Neural crest cell (in vitro differentiated cells): ENCODE results near the gene PARP9. TPM values are rescaled to one million over a fixed set of nuclear protein-coding genes. Genes with fewer than 3 reads are reported as not detected.

Experiments
- DNase-seq: peaks from one replicate; pipeline ENCODE4 v3.0.0; 2021; ENCODE audit warnings: low read depth, mixed read lengths, low spot score
- H3K27ac Mint-ChIP-seq: one replicate; pipeline ENCODE4 v1.8.0; 2021; ENCODE audit warnings: mild to moderate bottlenecking, mixed read lengths; ENCODE audit not compliant: unreplicated experiment
- H3K27me3 Mint-ChIP-seq: 2 replicates; pipeline ENCODE4 v1.8.0; 2021; ENCODE audit warnings: low read depth, mild to moderate bottlenecking, mixed read lengths
- H3K36me3 Mint-ChIP-seq: 2 replicates; pipeline ENCODE4 v1.8.0; 2021; ENCODE audit warnings: low read depth, mild to moderate bottlenecking, mixed read lengths
- H3K4me1 Mint-ChIP-seq: 2 replicates; pipeline ENCODE4 v1.8.0; 2021; ENCODE audit warnings: mixed read lengths
- H3K4me3 Mint-ChIP-seq: one replicate; pipeline ENCODE4 v1.8.0; 2021; ENCODE audit warnings: mild to moderate bottlenecking, mixed read lengths
- H3K9me3 Mint-ChIP-seq: 2 replicates; pipeline ENCODE4 v1.8.0; 2021; ENCODE audit warnings: mixed read lengths
- total RNA-seq: library from RNA; stranded (reverse); gene quantifications from 2 replicates; pipeline ENCODE4 v1.2.1, GENCODE V29; 2021
- TF ChIP-seq, protein P1 (sequence below): fragments of 200-600 bp; sonication (generic); conservative IDR thresholded peaks from 2 replicates; pipeline ENCODE4 v1.5.0; 2021; ENCODE audit warnings: antibody characterized with exemption, mild to moderate bottlenecking

PARP9 gene
- total RNA-seq, 1 donor from 2014 or later: 3.0 TPM

DNA sequence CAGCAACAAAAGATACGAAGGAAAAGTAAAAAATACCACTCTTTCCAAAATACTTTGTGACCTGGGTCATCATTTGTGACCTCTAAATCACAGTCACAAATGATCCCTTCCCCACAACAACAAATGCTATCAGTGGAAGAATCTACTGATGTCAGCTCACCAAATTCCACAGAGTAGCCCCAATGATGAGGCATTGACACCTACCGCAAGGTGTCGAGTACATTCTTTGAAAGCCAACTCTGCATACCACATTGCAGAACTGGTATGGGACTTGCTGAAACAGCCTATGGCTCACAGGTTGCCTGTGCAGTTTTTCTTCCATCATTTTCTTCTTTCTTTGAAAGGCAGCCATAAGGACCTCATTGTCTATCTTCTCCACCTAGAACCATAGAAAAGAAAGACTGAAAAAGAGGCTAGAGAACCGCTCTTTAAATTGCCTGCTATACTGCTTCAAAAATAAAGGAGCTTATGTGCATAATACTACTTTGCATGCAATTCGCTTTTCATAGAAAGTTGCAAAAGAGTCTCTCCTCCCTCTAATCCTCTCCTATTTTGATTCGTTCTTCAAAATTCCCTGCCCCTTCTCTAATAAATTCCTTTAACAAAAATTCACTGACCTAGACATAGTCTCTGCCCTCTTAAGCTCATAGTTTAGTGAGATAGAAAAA lies 28.0 kb downstream of the PARP9 start:
- no peaks in the 10 kb centered on the region for H3K9me3 Mint-ChIP-seq
- no peak overlapping the region for H3K4me3 Mint-ChIP-seq
- no peaks in the 10 kb centered on the region for H3K36me3 Mint-ChIP-seq
- no peak overlapping the region for H3K27ac Mint-ChIP-seq
- H3K4me1 Mint-ChIP-seq: no peaks in the 10 kb centered on the region
- peaks cover 8% of the 10 kb centered on the region for H3K27me3 Mint-ChIP-seq
- TF ChIP-seq, protein P1, sequence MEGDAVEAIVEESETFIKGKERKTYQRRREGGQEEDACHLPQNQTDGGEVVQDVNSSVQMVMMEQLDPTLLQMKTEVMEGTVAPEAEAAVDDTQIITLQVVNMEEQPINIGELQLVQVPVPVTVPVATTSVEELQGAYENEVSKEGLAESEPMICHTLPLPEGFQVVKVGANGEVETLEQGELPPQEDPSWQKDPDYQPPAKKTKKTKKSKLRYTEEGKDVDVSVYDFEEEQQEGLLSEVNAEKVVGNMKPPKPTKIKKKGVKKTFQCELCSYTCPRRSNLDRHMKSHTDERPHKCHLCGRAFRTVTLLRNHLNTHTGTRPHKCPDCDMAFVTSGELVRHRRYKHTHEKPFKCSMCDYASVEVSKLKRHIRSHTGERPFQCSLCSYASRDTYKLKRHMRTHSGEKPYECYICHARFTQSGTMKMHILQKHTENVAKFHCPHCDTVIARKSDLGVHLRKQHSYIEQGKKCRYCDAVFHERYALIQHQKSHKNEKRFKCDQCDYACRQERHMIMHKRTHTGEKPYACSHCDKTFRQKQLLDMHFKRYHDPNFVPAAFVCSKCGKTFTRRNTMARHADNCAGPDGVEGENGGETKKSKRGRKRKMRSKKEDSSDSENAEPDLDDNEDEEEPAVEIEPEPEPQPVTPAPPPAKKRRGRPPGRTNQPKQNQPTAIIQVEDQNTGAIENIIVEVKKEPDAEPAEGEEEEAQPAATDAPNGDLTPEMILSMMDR: no peak
- no peak for DNase-seq

DNA sequence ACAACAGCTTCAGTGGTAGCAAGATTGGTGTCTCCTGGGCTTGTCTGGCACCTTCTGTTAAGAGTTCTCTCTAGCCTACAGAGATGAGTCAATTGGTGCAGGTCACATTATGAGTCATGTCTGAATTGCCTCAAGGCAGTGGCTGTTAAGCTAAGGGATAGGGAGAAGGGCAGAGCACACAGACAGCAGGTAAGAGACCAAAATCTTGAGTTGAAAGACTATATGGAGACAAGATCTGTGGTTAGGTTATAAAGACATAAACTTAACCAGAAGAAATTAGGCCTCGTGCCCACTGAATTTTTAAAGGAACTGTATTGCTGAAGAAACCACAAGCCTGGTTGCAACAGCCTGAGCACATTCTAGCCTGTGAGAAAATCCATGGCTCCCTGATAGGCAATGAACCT lies 30.2 kb downstream of the PARP9 start:
- Mint-ChIP-seq H3K36me3 (no peaks in the 10 kb centered on the region), H3K9me3 (no peaks in the 10 kb centered on the region), H3K27me3 (peaks cover 8% of the 10 kb centered on the region), H3K27ac (no peak overlapping the region), H3K4me1 (no peaks in the 10 kb centered on the region), H3K4me3 (no peak overlapping the region)
- DNase-seq: no peak
- TF ChIP-seq, protein P1: no peak

DNA sequence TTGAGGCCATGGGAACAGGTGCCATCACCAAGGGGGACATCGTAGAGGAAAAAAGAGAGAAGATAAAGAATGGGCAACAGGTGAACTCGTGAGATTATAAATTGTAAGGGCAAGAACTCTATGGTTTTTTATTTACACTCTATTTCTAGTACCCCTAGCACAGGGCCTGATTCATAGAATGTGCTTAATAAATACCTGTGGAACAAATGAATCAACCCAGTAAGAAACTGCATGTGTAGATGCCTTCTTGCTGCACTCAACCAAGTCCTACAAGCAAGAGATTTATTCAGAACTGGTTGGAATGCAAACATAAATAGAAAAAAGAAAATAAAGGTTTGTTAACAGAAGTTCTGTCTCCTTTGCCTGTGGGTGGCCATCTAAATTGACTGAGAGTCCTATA lies 30.6 kb downstream of the PARP9 start:
- H3K4me3 Mint-ChIP-seq: no peak overlapping the region
- no peaks in the 10 kb centered on the region for H3K9me3 Mint-ChIP-seq

DNA sequence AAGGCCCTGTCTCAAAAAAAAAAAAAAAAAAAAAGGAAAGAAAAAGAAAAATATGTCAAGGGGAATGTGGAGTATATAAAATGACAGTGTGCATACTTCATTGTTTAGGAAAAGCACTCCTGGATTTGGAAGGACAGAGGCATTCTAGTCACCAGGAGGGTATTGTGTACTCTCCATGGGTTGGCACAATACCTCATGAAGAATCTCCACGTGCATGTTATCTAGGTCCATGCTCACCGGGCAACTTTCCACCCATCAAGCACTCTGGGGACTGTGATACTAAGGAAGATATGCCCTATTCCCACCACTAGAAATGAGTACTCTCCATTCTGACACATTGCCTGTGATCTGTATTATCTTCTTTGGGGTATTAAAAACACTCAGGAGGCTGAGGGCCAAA lies 33.9 kb downstream of the PARP9 start:
- Mint-ChIP-seq H3K4me1 (no peaks in the 10 kb centered on the region), H3K27me3 (no peaks in the 10 kb centered on the region), H3K9me3 (no peaks in the 10 kb centered on the region), H3K36me3 (no peaks in the 10 kb centered on the region), H3K4me3 (no peak overlapping the region), H3K27ac (no peak overlapping the region)
- no peak for DNase-seq
- TF ChIP-seq, protein P1: no peak

More for the DNA sequence above, 30.6 kb downstream of the PARP9 start:
- Mint-ChIP-seq H3K27ac (no peak overlapping the region), H3K27me3 (peaks cover 8% of the 10 kb centered on the region), H3K4me1 (no peaks in the 10 kb centered on the region), H3K36me3 (no peaks in the 10 kb centered on the region)
- TF ChIP-seq, protein P1: no peak
- DNase-seq: no peak

DNA sequence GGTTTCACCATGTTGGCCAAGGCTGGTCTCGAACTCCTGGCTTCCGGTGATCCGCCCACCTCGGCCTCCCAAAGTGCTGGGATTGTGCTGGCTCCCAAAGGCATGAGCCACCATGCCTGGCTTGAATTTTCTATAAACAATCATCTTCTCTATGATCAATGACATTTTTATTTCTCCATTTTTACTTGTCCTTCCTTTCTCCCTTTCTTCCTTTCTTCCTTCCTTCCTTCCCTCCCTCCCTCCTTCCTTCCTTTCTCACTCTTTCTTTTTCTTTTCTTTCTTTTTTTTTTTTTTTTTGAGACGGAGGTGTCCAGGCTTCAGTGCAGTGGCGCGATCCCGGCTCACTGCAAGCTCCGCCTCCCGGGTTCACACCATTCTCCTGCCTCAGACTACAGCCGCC lies 40.8 kb downstream of the PARP9 start:
- no peak for DNase-seq
- TF ChIP-seq, protein P1: no peak
- no peak overlapping the region for H3K27ac Mint-ChIP-seq
- H3K27me3 Mint-ChIP-seq: peaks cover 10% of the 10 kb centered on the region
- no peaks in the 10 kb centered on the region for H3K9me3 Mint-ChIP-seq
- no peaks in the 10 kb centered on the region for H3K4me1 Mint-ChIP-seq
- H3K36me3 Mint-ChIP-seq: no peaks in the 10 kb centered on the region
- no peak overlapping the region for H3K4me3 Mint-ChIP-seq
